Left ventricle myocardium inferior (tissue), 1 donor: ENCODE data around the gene MARS2. TPM values are rescaled to one million over a fixed set of nuclear protein-coding genes. Genes with fewer than 3 reads are reported as not detected.

ENCODE experiments used
- DNase-seq: peaks from one replicate; pipeline ENCODE4 v3.0.0-alpha.2; 2020
- H3K27ac ChIP-seq: fragments of 200-600 bp; replicated peaks from 2 replicates; pipeline ENCODE4 v1.8.0; 2021
- H3K27me3 ChIP-seq: fragments of 200-600 bp; 2 replicates; pipeline ENCODE4 v1.8.0; 2021; ENCODE audit warnings: low read depth
- H3K36me3 ChIP-seq: fragments of 200-600 bp; 2 replicates; pipeline ENCODE4 v1.8.0; 2021
- H3K4me1 ChIP-seq: fragments of 200-600 bp; 2 replicates; pipeline ENCODE4 v1.8.0; 2021
- H3K4me3 ChIP-seq: fragments of 200-600 bp; 2 replicates; pipeline ENCODE4 v1.8.0; 2021; ENCODE audit warnings: mild to moderate bottlenecking, moderate library complexity
- H3K9me3 ChIP-seq: fragments of 200-600 bp; replicated peaks from 2 replicates; pipeline ENCODE4 v1.8.0; 2021
- intact Hi-C: fragments of 100-400 bp; cut with micrococcal nuclease; formaldehyde crosslinking; loops from one replicate; pipeline ENCODE4 v1.11.0; 2022
- total RNA-seq: library from RNA; stranded (reverse); fragmentation: NEBNext Ultra II Directional; extraction: Animal tissue kit (Norgen Biotek cat#: 25700); gene quantifications from one replicate; pipeline ENCODE4 v1.2.1, GENCODE V29; 2021
- TF ChIP-seq, protein P1 (sequence below): fragments of 200-600 bp; IDR thresholded peaks from 2 replicates; pipeline ENCODE4 v1.8.0; 2021; ENCODE audit warnings: antibody characterized with exemption, mild to moderate bottlenecking, borderline replicate concordance
- donor health status: DM: no; HTN: yes; CAD: no; lungs with severe emphysema.

MARS2 gene
- total RNA-seq, 1 donor from 2014 or later = 7.2 TPM

DNA sequence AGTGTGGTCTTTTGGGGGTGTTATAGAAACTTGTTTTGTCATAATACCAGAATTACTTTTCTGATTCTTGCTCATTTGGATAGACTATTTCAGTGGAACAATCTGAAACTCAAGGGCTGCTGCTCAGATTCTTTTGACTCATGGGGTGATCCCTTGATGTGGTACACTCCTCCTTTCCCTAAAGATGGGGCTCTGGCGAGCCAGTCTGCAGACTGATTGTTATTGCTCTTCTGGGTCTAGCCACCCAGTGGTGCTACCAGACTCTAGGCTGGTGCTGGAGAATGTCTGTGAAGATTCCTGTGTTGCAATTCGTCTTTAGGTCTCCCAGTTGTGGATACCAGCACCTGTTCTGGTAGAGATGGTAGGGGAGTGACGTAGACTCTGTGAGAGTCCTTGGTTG, 4.2 kb upstream of the MARS2 start:
- intact Hi-C loops = no loop called here

DNA sequence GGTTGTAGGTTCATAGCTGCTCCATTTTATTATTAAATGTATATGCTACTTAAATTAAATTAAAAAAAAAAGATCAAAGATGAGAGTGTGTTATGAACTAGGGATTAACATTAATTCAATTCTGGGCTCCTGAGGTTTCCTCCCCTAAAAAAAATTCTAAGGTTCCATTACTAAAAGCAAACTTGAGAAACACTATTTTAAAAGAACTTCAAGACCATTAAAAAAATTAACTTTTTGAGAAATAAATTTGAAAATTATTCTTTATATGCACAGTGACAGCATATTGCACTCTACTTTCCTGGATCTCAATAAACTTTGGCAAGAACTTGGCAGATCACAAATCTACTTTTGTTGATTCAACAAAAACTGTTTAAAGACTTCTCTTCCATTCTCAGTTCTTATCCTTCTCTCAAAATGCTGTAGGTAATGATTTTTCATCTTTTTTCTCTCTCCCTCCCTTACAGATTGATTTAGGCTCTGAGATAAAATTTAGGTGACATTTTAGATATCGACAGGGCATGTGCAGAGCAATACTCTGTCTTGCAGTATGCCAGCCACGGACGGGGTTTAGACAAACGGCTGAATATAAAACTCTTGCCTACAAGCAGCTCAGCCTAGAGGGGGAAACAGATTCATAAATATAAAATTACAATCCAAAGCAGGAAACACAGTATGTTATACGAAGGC, 592 bp upstream of the MARS2 start:
- TF ChIP-seq, protein P1, sequence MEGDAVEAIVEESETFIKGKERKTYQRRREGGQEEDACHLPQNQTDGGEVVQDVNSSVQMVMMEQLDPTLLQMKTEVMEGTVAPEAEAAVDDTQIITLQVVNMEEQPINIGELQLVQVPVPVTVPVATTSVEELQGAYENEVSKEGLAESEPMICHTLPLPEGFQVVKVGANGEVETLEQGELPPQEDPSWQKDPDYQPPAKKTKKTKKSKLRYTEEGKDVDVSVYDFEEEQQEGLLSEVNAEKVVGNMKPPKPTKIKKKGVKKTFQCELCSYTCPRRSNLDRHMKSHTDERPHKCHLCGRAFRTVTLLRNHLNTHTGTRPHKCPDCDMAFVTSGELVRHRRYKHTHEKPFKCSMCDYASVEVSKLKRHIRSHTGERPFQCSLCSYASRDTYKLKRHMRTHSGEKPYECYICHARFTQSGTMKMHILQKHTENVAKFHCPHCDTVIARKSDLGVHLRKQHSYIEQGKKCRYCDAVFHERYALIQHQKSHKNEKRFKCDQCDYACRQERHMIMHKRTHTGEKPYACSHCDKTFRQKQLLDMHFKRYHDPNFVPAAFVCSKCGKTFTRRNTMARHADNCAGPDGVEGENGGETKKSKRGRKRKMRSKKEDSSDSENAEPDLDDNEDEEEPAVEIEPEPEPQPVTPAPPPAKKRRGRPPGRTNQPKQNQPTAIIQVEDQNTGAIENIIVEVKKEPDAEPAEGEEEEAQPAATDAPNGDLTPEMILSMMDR = no peak
- intact Hi-C loops = loop anchor here (5.0 kb wide), 1 partner anchor 73 kb away; no protein-coding TSS in a partner anchor
- Histone ChIP-seq H3K27ac (peak overlapping the region; percentile 90), H3K4me1 (peaks cover 48% of the 10 kb centered on the region), H3K36me3 (no peaks in the 10 kb centered on the region), H3K4me3 (peak overlapping the region; percentile 84), H3K9me3 (no peaks in the 10 kb centered on the region), H3K27me3 (no peaks in the 10 kb centered on the region)
- no peak for DNase-seq

More for the DNA sequence above, 4.2 kb upstream of the MARS2 start:
- Histone ChIP-seq H3K4me1 (peaks cover 16% of the 10 kb centered on the region), H3K27ac (no peak overlapping the region), H3K4me3 (no peak overlapping the region), H3K9me3 (no peaks in the 10 kb centered on the region), H3K36me3 (no peaks in the 10 kb centered on the region), H3K27me3 (no peaks in the 10 kb centered on the region)
- no peak for DNase-seq
- TF ChIP-seq, protein P1 = no peak

DNA sequence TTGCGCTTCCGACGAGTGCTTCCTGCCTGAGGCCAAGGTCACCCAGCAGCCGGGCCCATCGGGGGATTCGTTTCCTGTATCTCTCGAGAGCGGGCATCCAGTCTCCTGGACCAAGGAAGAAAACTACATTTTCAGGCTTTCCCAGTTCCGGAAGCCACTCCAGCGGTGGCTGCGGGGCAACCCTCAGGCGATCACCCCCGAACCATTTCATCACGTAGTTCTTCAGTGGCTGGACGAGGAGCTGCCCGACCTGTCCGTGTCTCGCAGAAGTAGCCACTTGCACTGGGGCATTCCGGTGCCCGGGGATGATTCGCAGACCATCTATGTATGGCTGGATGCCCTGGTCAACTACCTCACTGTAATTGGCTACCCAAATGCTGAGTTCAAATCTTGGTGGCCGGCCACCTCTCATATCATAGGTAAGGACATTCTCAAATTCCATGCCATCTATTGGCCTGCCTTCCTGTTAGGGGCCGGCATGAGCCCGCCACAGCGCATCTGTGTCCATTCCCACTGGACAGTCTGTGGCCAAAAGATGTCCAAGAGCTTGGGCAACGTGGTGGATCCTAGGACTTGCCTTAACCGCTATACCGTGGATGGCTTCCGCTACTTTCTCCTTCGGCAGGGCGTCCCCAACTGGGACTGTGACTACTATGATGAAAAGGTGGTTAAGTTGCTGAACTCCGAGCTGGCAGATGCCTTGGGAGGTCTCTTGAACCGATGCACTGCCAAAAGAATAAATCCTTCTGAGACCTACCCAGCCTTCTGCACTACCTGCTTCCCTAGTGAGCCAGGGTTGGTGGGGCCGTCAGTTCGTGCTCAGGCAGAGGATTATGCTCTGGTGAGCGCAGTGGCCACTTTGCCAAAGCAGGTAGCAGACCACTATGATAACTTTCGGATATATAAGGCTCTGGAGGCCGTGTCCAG, 1.0 kb downstream of the MARS2 start:
- H3K4me3 ChIP-seq = peak overlapping the region; percentile 84
- DNase-seq = peak; percentile 26
- H3K4me1 ChIP-seq = peaks cover 48% of the 10 kb centered on the region
- H3K27me3 ChIP-seq = no peaks in the 10 kb centered on the region
- TF ChIP-seq, protein P1 = no peak
- peak overlapping the region; percentile 90 for H3K27ac ChIP-seq
- H3K9me3 ChIP-seq = no peaks in the 10 kb centered on the region
- no peaks in the 10 kb centered on the region for H3K36me3 ChIP-seq
- intact Hi-C loops = loop anchor here (5.0 kb wide), 1 partner anchor 71 kb away; no protein-coding TSS in a partner anchor

DNA sequence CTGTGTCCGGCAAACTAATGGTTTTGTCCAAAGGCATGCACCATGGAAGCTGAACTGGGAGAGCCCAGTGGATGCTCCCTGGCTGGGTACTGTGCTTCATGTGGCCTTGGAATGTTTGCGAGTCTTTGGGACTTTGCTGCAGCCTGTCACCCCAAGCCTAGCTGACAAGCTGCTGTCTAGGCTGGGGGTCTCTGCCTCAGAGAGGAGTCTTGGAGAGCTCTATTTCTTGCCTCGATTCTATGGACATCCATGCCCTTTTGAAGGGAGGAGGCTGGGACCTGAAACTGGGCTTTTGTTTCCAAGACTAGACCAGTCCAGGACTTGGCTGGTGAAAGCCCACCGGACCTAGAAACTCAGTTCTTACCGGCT, 1.7 kb downstream of the MARS2 start:
- H3K9me3 ChIP-seq = no peaks in the 10 kb centered on the region
- intact Hi-C loops = loop anchor here (5.0 kb wide), 1 partner anchor 70 kb away; no protein-coding TSS in a partner anchor
- no peak overlapping the region for H3K27ac ChIP-seq
- H3K4me3 ChIP-seq = peak overlapping the region; percentile 84
- no peak for DNase-seq
- TF ChIP-seq, protein P1 = no peak
- H3K27me3 ChIP-seq = no peaks in the 10 kb centered on the region
- peaks cover 48% of the 10 kb centered on the region for H3K4me1 ChIP-seq
- H3K36me3 ChIP-seq = no peaks in the 10 kb centered on the region

DNA sequence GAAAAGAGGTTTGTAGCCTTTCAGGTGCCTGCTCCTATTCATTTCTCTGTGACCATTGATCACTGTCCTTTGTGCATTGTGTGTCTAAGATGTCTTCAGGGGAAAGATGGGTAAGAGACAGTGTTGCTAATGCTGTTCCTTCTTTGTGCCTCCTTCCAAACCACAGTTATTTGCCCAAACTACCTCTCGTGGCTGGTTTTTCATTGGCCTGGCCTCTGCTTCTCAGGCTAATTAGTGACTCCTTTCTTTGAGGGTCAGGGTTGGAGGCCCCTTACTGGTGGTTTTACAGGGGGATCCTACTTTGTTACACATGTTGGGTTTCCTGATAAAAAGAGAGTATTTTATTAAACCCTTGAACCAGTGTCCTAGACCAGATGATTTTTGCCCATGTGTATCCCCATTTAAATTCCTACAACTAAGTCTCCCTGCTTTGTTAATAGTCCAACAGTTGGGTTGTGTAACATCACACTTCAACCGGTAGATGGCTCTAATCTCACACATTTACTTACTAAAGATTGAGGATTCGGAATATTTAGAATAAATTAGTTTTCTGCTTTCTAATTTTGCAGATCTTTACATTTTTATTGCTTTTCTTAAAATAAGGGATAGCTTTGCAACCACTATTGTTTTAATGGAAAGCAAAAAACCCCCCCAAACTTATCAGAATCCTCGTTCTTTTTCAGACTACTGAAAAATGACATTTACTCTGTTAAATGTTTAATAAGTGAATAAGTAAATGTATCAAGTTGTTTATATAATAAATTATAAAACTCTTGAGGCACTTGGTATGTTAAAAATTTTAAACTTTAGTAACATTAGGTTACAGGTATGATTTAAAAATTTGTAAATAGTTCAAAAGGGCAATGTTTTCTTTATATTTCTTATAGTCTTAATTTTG, 2.4 kb downstream of the MARS2 start:
- Histone ChIP-seq H3K4me3 (peak overlapping the region; percentile 84), H3K27me3 (no peaks in the 10 kb centered on the region), H3K27ac (no peak overlapping the region), H3K4me1 (peaks cover 48% of the 10 kb centered on the region), H3K9me3 (no peaks in the 10 kb centered on the region), H3K36me3 (no peaks in the 10 kb centered on the region)
- intact Hi-C loops = loop anchor here (5.0 kb wide), 1 partner anchor 70 kb away; no protein-coding TSS in a partner anchor
- TF ChIP-seq, protein P1 = peak; percentile 83
- DNase-seq = no peak
